GM18502 (cell line): Measurements from ENCODE around the gene AKAP1.

Experiments
- ATAC-seq: cut with Tn5 transposase; IDR thresholded peaks from one replicate; pipeline ENCODE4 v1.9.1; 2021; ENCODE audit warnings: mild to moderate bottlenecking; ENCODE audit not compliant: unreplicated experiment, poor library complexity

The AKAP1 gene, protein sequence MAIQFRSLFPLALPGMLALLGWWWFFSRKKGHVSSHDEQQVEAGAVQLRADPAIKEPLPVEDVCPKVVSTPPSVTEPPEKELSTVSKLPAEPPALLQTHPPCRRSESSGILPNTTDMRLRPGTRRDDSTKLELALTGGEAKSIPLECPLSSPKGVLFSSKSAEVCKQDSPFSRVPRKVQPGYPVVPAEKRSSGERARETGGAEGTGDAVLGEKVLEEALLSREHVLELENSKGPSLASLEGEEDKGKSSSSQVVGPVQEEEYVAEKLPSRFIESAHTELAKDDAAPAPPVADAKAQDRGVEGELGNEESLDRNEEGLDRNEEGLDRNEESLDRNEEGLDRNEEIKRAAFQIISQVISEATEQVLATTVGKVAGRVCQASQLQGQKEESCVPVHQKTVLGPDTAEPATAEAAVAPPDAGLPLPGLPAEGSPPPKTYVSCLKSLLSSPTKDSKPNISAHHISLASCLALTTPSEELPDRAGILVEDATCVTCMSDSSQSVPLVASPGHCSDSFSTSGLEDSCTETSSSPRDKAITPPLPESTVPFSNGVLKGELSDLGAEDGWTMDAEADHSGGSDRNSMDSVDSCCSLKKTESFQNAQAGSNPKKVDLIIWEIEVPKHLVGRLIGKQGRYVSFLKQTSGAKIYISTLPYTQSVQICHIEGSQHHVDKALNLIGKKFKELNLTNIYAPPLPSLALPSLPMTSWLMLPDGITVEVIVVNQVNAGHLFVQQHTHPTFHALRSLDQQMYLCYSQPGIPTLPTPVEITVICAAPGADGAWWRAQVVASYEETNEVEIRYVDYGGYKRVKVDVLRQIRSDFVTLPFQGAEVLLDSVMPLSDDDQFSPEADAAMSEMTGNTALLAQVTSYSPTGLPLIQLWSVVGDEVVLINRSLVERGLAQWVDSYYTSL

DNA sequence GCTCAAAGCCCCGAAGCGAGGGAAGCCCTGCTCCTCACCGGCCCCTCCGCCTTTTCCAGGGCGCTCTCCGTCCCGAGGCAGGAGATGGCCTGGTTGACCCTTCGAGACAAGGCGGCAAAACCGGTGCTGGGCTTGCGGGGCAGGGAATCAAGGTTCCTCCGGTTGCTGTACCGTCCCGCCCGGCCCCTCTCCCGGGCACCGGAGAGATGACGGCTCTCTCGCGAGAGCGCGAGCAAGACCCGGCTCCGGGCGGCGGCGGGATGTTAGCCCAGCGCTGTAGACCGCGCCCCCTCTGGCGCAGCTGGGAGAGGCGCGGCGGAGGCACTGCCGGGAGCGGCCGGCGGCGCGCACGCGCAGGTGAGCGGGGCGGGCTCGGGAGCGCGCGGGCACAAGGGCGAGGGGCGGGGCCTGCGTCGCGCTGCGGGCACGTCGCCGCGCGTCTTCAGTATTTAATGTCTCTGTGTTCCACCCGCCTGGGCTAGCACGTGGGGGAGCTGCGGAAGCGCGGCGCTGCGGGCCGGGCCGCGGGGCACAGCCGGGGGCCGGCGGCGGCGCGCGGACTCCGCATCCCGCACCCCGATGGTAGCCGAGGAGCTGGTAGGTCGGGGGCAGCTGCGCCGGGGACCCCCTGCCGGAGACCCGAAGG, at the start of gene AKAP1:
Gene AKAP1 (plus strand): TSS at position 445 of the 646 bp plus-strand sequence. CDS start 20,219 bp downstream, outside the sequence.
- peak; percentile 88 for ATAC-seq

GRCh38 chr17:57035971-57036481, 49.0 kb upstream of the AKAP1 start:
- no peak for ATAC-seq

DNA sequence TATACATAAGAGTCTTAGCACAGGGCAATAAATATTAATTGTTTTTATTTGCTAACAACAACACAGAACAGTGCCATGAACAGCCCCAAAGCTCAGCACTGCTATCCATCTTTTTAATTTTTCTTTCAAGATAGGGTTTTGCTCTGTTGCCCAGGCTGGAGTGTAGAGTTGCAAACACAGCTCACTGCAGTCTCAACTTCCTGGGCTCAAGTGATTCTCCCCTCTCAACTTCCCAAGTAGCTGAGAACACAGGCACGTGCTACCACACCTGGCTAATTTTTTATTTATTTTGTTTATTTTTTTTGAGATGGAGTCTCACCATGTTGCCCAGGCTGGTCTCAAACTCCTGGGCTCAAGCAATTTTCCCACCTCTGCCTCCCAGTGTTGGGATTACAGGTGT, 47.6 kb upstream of the AKAP1 start:
- no peak for ATAC-seq

GRCh38 chr17:57038486-57038885, 46.6 kb upstream of the AKAP1 start:
- ATAC-seq, result no peak

DNA sequence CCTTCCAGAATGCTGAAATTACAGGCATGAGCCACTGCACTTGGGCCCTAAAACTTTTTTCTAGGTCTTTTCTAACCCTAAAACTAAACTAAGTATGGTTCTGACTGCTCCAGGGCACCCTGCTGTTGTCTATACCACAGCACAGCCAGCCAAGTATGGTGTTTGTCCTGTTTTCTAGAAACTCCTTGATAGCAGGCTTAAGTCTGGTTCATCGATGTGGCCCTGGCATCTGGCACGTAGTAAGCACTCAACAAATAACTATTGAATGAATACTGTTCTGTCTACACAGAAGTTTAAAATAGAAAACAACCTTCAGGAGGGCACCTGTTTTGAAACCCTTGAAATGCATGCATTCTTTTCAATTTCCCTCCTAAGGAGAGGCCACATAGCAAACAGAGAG, 44.5 kb upstream of the AKAP1 start:
- no peak for ATAC-seq

DNA sequence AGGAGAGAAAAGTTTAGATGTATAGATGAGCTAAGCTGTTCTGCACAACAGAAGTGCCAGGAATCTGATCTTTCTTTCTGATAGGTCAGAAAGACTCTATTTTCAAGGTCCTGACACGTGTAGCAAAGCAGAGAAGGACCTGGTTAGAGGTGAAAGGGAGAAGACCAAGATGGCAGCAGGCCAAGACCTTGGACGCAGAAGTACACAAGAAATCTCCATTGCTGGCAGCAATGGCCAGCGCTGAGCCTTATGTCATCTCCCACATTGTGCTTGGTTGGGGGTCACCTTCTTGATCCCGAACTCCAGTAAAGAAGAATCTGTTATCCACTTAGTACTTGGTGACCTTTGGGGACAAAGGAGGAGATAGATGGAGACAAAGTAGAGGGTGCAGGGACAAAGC, 41.8 kb upstream of the AKAP1 start:
- no peak for ATAC-seq

GRCh38 chr17:57044976-57045867, 39.8 kb upstream of the AKAP1 start:
- ATAC-seq, result no peak

- ATAC-seq, result peak; percentile 75
These were observed 39.0 kb upstream of the AKAP1 start for GRCh38 chr17:57045868-57046704.

- no peak for ATAC-seq
These were observed 38.3 kb upstream of the AKAP1 start for GRCh38 chr17:57046749-57047148.

DNA sequence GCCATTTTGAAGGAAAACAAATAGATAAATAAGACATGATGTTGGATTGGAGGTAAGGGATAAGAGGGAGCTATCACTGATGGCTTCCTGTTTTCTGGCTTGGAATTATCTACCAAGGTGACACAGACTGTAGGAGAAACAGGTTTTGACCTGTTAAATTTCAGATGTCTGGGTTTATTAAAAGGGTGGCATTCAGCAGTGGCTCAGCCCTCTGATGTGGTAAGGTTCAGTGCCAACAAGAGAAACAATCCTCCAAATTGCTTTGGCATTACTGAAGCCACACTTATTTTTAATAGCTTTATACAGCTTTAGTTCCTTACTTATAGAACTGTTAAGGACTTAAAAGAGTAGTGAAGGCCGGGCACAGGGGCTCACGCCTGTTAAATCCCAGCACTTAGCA, 37.0 kb upstream of the AKAP1 start:
- no peak for ATAC-seq

DNA sequence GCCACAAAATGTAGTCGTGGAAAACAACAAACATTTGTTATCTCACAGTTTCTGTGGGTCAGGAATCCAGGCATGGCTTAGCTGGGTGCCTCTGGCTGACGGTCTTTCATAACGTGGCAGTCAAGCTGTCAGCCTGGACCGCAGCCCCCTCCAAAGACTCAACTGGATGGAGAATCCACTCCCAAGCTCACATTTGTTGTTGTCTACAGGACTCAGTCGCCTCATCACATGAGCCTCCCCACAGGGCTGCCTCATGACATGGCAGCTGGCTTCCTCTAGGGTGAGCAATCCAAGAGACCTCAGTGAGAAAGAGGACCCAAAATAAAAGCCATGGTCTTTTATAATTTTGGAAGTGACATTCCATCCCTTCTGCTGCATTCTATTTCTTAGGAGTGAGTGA, 34.7 kb upstream of the AKAP1 start:
- no peak for ATAC-seq

DNA sequence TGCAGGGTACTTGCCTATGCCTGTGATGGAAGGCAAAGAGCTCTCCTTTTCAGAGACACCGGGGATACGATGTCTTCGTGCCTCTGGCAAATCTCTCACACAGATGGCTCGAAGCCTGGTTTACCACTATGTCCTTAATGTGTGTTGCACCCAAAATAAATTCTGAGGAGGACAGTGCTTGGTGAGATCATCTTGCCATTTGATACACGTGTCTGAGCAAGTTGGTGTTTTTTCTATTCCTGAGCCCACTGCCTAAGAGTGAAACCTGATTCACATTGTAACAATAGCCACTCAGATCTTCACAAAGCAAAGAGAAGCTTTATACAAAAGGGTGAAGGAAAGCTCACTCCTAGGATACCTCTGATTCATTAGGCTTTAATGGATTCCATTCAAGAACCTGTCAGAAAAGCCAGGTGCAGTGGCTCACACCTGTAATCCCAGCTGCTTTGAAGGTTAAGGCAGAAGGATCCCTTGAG, 33.1 kb upstream of the AKAP1 start:
- ATAC-seq, result no peak

DNA sequence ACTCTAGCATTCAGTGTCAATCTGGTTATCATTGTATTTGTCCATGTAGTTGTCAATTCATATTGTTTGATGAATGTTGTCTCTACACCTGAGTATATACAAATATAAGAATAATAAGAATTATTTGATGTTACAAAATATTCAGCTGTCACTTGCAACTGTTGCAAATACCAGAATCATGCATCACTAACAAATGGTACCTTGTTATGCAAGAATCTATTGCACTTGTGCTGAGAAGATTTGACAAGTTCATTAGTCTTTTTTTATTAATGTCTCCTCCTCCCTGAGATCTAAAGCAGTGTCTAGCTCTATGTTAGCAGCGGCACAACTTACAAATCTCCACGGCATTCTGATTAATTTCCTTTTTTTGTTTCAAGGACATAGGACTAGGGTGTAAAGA, 22.2 kb upstream of the AKAP1 start:
- ATAC-seq, result no peak

DNA sequence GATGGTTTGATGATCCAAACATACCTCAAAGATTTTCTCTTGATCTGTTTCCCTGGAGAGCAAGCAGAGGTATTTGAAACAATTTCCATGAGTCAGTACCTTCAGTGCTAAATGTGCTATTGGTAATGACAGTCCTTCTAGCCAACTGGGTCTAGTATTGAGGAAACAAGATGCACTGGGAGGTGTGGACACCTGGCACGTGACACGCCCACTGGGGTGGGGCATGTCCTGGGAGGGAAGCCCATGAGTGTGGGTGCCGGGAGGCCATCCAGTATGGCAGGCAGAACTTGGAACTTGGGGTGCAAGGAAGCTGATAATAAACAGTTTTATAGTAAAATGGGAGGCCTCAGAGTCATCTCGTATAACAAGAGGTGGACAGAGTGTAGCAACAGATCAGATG, 17.9 kb upstream of the AKAP1 start:
- no peak for ATAC-seq

- no peak for ATAC-seq
These were observed 17.3 kb upstream of the AKAP1 start for GRCh38 chr17:57067781-57068180.

GRCh38 chr17:57068222-57068658, 16.8 kb upstream of the AKAP1 start:
- peak; percentile 70 for ATAC-seq

DNA sequence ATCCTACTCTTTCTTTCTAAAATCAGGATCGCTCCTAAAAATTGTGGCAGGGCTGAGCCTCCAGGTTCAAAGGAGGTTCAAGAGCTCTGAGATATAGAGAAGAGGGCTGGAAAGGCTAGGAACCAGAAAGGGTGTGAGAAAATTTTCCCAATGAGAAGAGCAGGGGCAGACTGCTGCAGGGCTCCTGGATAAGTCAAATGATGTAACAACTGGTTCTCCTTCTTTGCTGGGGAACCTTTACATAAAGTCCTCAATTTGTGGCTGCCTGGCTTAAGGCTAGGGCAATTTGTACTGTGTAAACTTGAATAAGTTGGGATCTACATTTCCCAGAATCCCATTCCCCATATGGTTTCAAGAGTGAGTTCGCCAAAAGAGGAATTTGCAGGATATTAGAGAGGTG, 16.3 kb upstream of the AKAP1 start:
- no peak for ATAC-seq
